GM18907 (cell line): ENCODE measurements around the gene GABBR2.

ENCODE experiments used
- ATAC-seq: cut with Tn5 transposase; IDR thresholded peaks from one replicate; pipeline ENCODE4 v1.9.1; 2021; ENCODE audit warnings: mild to moderate bottlenecking, moderate library complexity; ENCODE audit not compliant: unreplicated experiment

Gene GABBR2

GRCh38 chr9:98315551-98316060 is 393.1 kb downstream of the GABBR2 start:
- peak; percentile 78 for ATAC-seq

DNA sequence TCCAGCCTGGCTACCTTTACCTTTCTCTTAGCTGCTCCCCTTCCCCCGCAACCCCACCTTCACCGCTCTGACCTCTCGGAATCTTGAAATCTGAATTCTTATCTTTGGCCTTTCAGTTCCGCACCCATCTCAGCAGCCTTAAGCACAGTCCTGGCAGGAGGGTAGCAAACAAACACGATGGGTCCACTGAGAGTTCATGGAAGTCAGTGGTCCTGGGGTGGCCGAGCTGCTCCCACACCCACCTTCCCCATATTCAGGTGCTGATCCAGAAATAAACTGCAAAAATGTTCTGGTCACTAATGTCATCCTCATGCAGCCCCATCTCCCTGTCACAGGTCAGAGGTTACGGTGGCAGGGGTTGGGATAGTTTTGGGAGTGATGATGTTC is 393.7 kb downstream of the GABBR2 start:
- no peak for ATAC-seq

- ATAC-seq: no peak
Observed at GRCh38 chr9:98314381-98315066, 394.2 kb downstream of the GABBR2 start.

DNA sequence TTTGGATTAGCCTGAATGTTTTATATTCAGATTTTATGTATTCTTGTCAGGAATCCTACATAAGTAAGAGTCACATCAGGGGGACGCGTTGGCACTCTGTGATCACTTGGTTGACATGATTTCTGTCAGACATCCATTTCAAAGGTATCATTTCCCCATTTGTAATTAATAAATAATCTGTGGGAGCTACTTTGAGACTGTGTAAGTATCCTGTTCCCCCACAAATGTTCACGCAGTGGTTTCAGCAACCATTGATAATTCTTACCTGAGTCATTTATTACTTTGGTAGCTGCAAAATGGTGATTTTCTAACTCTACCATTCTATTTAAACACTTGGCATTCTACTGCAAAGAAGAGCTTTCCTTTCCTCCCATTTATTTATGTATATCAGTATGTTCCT is 396.4 kb downstream of the GABBR2 start:
- ATAC-seq: peak; percentile 70

GRCh38 chr9:98311541-98311940 is 397.2 kb downstream of the GABBR2 start:
- ATAC-seq: no peak

DNA sequence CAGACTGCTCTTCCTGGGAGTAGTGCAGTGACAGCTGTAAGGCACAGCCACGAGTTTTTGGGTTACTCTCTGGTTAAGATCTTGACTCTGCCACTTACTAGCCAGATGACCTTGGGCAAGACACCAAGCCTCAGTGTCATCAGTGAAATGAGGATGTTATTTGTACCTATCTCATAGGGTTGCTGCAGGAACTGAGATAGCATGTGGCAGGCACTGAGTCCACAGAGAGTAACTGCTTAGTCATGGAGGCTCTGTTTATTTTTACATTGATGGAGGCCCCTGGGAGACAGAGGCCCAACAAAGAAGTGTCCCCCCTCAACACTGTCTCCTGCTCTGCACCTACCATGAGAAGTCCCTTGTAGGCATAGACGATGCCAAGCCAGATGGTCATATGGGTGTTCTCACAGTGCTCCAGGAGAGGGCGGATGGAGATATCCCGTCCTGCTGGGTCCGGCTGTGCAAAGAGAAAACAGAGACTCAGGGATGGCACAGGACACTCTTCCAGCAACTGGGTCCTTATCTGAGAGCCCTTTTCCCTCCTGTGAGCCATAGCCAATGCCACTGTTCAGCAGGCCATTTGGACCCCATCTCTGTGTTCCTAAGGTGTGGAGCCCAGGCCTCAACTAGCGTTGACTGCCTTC is 397.9 kb downstream of the GABBR2 start:
- ATAC-seq: no peak

GRCh38 chr9:98306384-98307145 is 402.2 kb downstream of the GABBR2 start:
- no peak for ATAC-seq

- no peak for ATAC-seq
Observed at GRCh38 chr9:98304381-98304780, 404.4 kb downstream of the GABBR2 start.

DNA sequence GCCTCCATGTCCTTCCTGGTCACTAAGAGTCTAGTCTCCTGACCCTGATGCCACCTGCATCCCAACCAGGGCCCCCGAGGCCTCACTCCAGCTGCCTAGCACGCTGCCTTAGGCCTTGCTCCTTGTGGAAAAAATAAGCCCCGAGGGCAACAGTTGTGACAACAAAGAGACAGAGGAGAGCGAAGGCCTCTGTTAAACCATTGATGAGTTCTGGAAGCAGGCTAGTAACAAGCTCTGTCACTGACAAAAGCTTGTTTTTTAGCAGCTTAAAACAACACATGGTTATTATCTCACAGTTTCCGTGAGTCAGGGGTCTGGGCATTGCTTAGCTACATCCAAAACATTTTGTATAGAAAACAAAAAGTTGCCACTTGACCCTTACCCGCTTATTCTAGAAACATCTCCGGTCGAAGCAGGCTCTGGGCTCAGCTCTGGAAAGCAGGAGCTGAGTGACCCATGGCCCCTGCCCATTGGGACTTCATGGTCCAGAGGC is 405.1 kb downstream of the GABBR2 start:
- ATAC-seq: no peak

DNA sequence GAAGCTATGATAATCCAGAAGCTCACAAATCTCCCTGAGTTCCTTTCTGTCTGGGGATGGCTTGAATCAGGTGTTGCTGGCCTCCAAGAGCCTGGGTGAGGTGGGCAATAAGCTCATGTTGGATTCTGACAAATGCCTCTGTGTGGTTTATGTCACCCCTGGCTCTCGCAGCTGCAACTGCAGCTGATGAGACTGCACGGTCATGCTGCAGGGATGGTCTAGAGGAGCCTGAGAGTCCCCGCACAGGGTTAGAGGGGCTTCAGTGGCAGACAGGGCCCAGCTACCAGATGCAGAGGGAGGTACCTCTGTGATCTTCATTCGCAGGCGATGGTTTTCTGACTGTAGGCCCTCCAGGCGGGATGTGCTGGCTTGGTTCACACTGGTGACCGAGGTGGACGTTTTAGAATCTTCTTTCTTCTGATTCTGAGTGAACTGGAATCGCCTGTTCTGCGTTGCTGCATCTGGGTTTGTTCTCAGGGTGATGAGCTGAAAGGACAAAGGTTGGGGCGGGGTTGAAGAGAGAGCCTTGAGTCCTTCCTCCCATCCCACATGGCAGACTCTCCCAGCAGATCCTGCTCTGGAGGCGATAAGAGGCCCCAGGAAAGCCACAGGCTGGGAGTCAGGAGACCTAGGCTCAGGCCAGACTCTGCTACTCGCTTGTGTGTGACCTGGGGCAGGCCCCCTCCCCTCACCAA is 405.6 kb downstream of the GABBR2 start:
- ATAC-seq: no peak

DNA sequence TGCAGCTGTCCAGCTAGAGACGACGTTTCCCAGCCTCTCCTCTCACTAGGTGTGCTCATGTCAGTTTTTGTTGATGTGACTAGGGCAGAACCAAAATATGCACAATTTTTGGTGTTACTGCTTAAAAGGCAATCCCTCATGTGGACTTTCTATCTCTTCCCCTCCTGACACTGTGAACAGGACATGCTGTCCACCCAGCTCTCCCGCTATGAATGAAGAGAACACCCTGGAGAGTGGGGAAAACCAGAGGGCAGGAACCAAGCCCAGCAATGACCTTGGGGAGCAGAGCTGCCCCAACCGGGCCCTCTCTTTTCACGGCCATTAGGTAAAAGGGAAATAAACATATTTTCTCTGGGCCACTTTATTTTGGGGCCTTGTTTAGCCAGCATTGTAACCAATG is 406.6 kb downstream of the GABBR2 start:
- no peak for ATAC-seq

- ATAC-seq: no peak
Observed at GRCh38 chr9:98300611-98301010, 408.1 kb downstream of the GABBR2 start.

DNA sequence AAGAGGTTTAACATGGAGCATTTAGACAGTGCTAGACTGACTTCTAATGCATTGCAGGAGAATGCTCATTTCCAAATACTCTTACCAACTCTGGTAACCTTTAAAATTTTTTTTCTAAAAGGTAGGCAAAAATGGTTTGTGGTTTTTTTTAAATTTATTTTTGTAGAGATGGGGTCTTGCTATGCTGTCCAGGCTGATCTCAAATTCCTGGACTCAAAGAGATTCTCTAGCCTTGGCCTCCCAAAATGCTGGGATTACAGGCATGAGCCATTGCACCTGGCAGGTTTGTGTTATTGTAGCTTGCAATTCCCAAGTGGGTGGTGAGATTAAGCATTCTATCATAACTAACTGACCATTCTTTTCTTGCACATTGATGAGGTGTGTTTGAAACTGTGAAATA is 410.3 kb downstream of the GABBR2 start:
- no peak for ATAC-seq

DNA sequence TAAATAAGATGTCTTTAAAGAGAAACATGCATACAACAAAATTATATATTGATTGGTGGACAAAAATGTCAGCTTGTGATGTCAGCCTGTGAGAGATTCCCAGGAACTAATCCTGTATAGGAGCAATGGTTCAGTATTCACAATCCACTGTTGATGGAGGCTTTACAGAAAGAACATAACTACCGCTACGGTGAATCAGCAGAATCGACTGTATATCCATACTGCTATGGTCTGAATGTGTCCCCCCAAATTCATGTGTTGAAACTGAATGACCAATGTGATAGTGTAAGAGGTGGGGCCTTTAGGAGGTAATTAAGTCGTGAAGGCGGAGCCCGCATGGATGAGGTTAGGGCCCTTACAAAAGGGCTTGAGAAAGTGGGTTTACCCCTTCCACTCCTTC is 412.9 kb downstream of the GABBR2 start:
- ATAC-seq: no peak

GRCh38 chr9:98291820-98292219 is 416.9 kb downstream of the GABBR2 start:
- ATAC-seq: no peak

DNA sequence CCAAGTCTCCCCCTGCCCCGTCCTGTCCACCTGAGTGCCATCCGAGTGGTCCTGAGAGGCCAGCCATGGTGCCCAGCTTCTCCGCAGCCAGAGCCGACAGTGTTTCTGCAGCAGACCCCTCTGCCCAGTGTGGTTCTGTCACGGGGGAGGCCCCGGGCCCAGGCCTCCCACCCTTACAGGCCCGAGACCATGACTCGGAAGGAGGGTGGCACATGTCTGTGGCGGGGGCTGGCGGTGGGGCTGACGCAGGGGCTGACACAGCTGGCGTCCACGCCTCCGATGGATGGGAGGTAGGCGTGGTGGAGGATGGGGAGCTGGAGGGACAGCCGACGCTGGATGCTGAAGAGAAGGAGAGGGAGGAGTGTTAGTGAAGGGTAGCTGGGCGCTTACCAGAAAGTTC is 418.3 kb downstream of the GABBR2 start:
- no peak for ATAC-seq

DNA sequence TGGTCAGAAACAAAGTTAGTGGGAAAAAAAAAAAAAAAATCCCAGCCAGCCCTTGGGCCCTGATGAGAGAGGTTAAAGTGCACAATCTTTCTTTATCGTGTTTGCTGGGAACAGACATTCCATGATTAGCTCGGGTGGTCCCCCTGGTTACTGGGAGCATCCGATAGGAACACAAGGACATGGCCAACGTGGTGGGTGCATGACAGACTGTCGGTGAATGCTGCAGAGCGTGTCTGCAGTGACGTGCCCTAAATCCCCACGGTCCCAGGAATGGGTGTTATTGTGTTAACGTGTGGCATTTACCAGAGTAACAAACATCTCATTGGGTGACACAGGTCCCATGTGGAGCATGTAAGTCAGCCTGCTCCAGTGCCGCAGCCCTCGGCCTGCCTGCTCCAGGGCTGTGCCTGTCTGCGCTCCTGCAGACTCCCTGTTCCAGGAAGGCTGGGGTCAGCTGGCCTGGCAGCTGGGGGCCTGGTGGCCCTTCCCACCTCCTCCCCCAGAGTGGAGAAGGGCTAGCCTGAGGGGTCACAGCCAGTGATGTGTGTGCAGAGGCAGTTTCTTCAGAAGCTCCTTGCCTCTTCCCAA is 419.0 kb downstream of the GABBR2 start:
- no peak for ATAC-seq

- no peak for ATAC-seq
Observed at GRCh38 chr9:98288881-98289280, 419.9 kb downstream of the GABBR2 start.

DNA sequence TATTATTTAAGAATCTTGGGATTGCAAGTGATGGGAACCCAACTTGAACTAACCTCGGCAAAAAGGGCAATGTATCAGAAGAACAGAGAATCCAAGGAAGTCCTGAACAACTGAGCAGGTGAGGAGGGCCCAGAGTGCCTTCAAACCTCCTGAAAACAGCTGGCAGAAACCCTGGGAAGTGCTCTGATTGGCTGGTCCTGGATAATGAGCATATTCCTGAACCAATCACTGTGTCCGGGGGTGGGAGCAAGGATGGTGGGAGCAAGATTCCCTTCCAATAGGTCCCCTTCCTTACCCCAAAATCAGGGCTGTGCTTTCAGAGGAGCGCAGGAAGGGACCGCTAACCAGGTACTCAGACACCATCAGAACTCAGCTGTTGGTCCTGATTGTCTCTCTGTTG is 421.4 kb downstream of the GABBR2 start:
- no peak for ATAC-seq

- no peak for ATAC-seq
Observed at GRCh38 chr9:98285446-98285845, 423.3 kb downstream of the GABBR2 start.

GRCh38 chr9:98284754-98285153 is 424.0 kb downstream of the GABBR2 start:
- ATAC-seq: no peak
